Spleen (tissue), 11 donors: ENCODE measurements around the gene NBEA. TPM values are rescaled to one million over a fixed set of nuclear protein-coding genes. Genes with fewer than 3 reads are reported as not detected.
A peak's percentile ranks its signal among the peaks of the same experiment; 100 is the strongest.
"Not testable (repeated sequence)": the region's sequence is repeated elsewhere in the genome, so short reads cannot be mapped to it uniquely, and the experiment has no call there.

Experiments used
- DNase-seq: peaks from one replicate; pipeline ENCODE4 v3.0.0-alpha.2; 2020
- H3K27ac ChIP-seq, 8 donors: fragments of 200-600 bp; sonication (generic) in 7 of 8; 1 replicate in 4 of 8; 2 replicates in 4 of 8; pipeline versions ENCODE4 v1.5.0 to v1.8.0; 2016 to 2021; ENCODE audit warnings: inconsistent platforms in 4 of 8, mild to moderate bottlenecking in 4 of 8, moderate library complexity in 1 of 8
- H3K27me3 ChIP-seq, 7 donors: fragments of 200-600 bp; sonication (generic) in 6 of 7; replicated peaks in 1 of 7; 1 replicate in 4 of 7; 2 replicates in 3 of 7; pipeline versions ENCODE4 v1.5.0 to v1.8.0; 2016 to 2021; ENCODE audit warnings: inconsistent platforms in 3 of 7, mild to moderate bottlenecking in 1 of 7
- H3K36me3 ChIP-seq, 6 donors: fragments of 200-600 bp; sonication (generic) in 5 of 6; 1 replicate in 4 of 6; 2 replicates in 2 of 6; pipeline versions ENCODE4 v1.5.0 to v1.8.0; 2016 to 2021; ENCODE audit warnings: inconsistent platforms in 2 of 6
- H3K4me1 ChIP-seq, 6 donors: fragments of 200-600 bp; sonication (generic) in 5 of 6; 1 replicate in 3 of 6; 2 replicates in 3 of 6; pipeline versions ENCODE4 v1.5.0 to v1.8.0; 2016 to 2021; ENCODE audit warnings: inconsistent platforms in 3 of 6
- H3K4me3 ChIP-seq, 8 donors: fragments of 200-600 bp; sonication (generic) in 7 of 8; 1 replicate in 4 of 8; 2 replicates in 4 of 8; pipeline versions ENCODE4 v1.5.0 to v1.8.0; 2016 to 2021; ENCODE audit warnings: inconsistent platforms in 4 of 8, mild to moderate bottlenecking in 4 of 8, moderate library complexity in 2 of 8
- H3K9me3 ChIP-seq, 8 donors: fragments of 200-600 bp; sonication (generic) in 7 of 8; 1 replicate in 4 of 8; 2 replicates in 4 of 8; pipeline versions ENCODE4 v1.5.0 to v1.8.0; 2016 to 2021; ENCODE audit warnings: inconsistent platforms in 4 of 8
- POLR2A ChIP-seq, 3 donors: fragments of 450-650 bp; IDR thresholded peaks; one replicate each; pipeline ENCODE4 v1.5.1; 2017; ENCODE audit warnings: antibody characterized with exemption in 3 of 3, mild to moderate bottlenecking in 1 of 3
- POLR2AphosphoS5 ChIP-seq, 3 donors: sonication (generic); formaldehyde crosslinking; IDR thresholded peaks; one replicate each; pipeline ENCODE4 v1.5.1; 2017; ENCODE audit warnings: antibody characterized with exemption in 3 of 3
- WGBS, 5 donors: extraction: QIAGEN DNeasy Blood & Tissue Kit in 3 of 5; methylation state at CpG; one replicate each; pipeline versions ENCODE4 v1.1.5 to v1.1.7; 2013 to 2018; 5-methylcytosine and 5-hydroxymethylcytosine counted together
- intact Hi-C: fragments of 100-400 bp; cut with DNase I; formaldehyde crosslinking; loops from one replicate; pipeline ENCODE4 v1.15.0; 2023; ENCODE audit warnings: low total_unique reads
- polyA plus RNA-seq, 3 donors: library from polyadenylated mRNA; stranded (reverse); fragments of 200-250 nt; gene quantifications; one replicate each; pipeline ENCODE4 v1.2.1, GENCODE V29; 2013
- total RNA-seq, 7 donors: library from RNA; depleted of rRNA in 3 of 7; stranded (reverse); fragments of >200 nt in 3 of 7; fragmentation: NEBNext Ultra II Directional in 4 of 7; extraction: Animal tissue kit (Norgen Biotek cat#: 25700) in 4 of 7; gene quantifications; one replicate each; pipeline versions ENCODE4 v1.1.0 to v1.2.1, GENCODE V29; 2016 to 2021
- TF ChIP-seq, protein P1 (sequence below), 11 experiments: fragments of 200-600 bp in 7 of 11; fragments of 450-650 bp in 4 of 11; sonication (generic) in 4 of 11; IDR thresholded peaks in 8 of 11; conservative IDR thresholded peaks in 3 of 11; 1 replicate in 7 of 11; 2 replicates in 4 of 11; pipeline versions ENCODE4 v1.4.0 to v1.8.0; 2016 to 2021; ENCODE audit warnings: antibody characterized with exemption in 11 of 11, inconsistent platforms in 4 of 11, mild to moderate bottlenecking in 1 of 11
- donor health status: healthy with polysubstance abuse.
- donor health status: DM: no; HTN: no; CAD: no; lungs with moderate emphysema.
- donor health status: DM: no; HTN: no; CAD: no.
- donor health status: Bipolar disorder and iron deficiency.
- donor health status: healthy.
- donor health status: DM: no; HTN: no; CAD: no.
- donor health status: DM: yes; HTN: yes; CAD: no.

NBEA gene
- total and polyA plus RNA-seq, 10 donors = 1.8 to 27.7 (median 12.9) TPM

DNA sequence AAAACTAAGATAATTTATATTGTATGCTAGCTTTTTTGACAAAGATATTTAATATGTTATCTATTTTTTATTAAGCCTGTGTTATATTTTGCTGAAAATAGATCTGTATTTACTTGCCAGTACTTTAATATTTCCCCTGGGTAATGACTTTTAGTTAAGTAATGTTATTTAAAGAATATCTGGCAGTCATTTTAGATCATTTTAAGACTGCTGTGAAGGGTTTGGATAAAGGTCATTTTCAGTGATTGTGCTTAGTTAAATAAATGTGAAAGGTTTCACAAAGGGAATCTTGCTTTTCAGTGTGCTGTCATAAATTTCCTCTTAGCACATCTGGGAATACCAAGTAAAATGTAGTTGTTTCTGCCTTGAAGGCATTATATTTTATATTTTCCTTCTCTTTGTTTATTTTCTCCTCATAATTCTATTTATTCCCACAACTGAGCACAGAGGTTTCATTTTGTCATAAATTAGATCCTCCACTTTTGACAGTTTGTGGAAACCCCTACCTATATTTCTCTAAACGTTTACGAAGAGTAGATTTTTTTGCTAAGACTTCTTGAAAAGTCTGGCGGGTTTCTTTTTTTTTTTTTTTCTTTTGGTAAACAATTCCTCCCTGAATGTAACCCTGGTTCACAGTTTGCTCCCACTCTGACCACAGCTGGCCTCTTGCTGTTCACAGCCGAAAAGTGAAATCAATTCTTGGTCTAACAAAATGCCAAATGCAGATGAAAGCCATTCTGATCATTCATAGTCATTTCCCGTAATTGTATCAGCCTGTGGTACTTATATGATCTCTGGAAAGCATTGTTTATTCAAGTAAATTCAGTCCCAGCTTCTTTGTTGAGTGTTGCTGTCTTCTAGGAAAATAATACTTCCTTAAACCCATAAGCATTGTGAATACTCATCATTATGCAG, 446.6 kb downstream of the NBEA start:
- Histone ChIP-seq H3K4me3 (peak overlapping the region in 1 of 8 donors; percentile 1), H3K9me3 (peaks cover 0 to 6% (median 0%) of the 10 kb centered on the region in 8 donors), H3K27me3 (no peaks in the 10 kb centered on the region), H3K27ac (peak overlapping the region in 3 of 8 donors; percentile 19 to 29 (median 25)), H3K36me3 (no peaks in the 10 kb centered on the region), H3K4me1 (no peaks in the 10 kb centered on the region)
- DNase-seq = no peak
- TF ChIP-seq POLR2AphosphoS5 (IDR thresholded peaks at IDR 0.05) (no peak), POLR2A (IDR thresholded peaks at IDR 0.05) (no peak)
- TF ChIP-seq, protein P1, sequence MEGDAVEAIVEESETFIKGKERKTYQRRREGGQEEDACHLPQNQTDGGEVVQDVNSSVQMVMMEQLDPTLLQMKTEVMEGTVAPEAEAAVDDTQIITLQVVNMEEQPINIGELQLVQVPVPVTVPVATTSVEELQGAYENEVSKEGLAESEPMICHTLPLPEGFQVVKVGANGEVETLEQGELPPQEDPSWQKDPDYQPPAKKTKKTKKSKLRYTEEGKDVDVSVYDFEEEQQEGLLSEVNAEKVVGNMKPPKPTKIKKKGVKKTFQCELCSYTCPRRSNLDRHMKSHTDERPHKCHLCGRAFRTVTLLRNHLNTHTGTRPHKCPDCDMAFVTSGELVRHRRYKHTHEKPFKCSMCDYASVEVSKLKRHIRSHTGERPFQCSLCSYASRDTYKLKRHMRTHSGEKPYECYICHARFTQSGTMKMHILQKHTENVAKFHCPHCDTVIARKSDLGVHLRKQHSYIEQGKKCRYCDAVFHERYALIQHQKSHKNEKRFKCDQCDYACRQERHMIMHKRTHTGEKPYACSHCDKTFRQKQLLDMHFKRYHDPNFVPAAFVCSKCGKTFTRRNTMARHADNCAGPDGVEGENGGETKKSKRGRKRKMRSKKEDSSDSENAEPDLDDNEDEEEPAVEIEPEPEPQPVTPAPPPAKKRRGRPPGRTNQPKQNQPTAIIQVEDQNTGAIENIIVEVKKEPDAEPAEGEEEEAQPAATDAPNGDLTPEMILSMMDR (IDR thresholded peaks at IDR 0.05 in 8 of 11, conservative IDR thresholded peaks at IDR 0.05 in 3 of 11) = no peak
- intact Hi-C loops = no loop called here
- WGBS, 5 donors = 41 to 61% (median 53%) methylated on average over 5 of the region's 5 CpGs

DNA sequence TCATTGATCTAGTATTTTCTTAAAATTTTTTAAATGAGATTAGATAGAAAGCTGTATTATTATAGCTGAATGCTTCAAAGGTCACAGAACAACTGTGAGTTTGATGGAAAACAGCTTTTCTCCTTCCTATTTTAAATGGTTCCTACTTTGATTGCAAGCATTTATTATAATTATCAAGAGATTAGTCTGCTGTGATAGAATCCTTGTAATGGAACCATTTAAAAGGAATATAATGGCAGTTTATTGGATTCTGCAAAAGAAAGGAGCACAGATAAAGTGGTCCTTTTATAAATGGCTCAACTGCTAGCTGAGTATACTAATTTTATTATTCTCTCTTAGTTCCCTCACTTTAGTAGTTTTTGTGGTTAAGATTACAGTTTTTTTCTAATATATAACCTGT, 447.5 kb downstream of the NBEA start:
- intact Hi-C loops = no loop called here
- no peak overlapping the region for H3K4me3 ChIP-seq
- DNase-seq = no peak
- H3K36me3 ChIP-seq = no peaks in the 10 kb centered on the region
- H3K9me3 ChIP-seq = peaks cover 0 to 6% (median 0%) of the 10 kb centered on the region in 8 donors
- no peaks in the 10 kb centered on the region for H3K4me1 ChIP-seq
- H3K27me3 ChIP-seq = no peaks in the 10 kb centered on the region
- TF ChIP-seq POLR2AphosphoS5 (IDR thresholded peaks at IDR 0.05) (no peak), POLR2A (IDR thresholded peaks at IDR 0.05) (no peak)
- TF ChIP-seq, protein P1 (IDR thresholded peaks at IDR 0.05 in 8 of 11, conservative IDR thresholded peaks at IDR 0.05 in 3 of 11) = no peak
- no peak overlapping the region for H3K27ac ChIP-seq

DNA sequence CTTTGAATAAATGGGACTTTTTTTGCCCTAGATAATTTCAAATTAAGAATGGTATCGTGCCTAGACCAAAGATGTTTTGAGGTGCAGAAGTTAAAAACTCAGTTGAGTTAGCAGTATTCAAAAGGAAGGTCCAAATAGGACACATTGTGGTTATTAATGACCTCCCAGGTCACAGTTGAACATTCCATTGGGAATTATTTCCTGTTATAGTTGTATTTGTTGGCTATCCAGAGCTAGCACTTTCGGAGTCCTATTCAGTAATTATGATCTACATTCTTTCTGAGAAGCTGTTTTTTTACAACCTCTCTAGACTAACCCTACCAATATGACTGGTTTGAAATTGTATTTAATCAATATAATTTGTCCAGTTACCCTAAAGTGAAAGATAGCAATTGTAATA, 450.7 kb downstream of the NBEA start:
- Histone ChIP-seq H3K9me3 (peaks cover 0 to 2% (median 0%) of the 10 kb centered on the region in 8 donors), H3K4me3 (no peak overlapping the region), H3K4me1 (no peaks in the 10 kb centered on the region), H3K27ac (no peak overlapping the region), H3K27me3 (no peaks in the 10 kb centered on the region), H3K36me3 (no peaks in the 10 kb centered on the region)
- WGBS, 5 donors = 62 to 79% (median 70%) methylated on average over 2 of the region's 2 CpGs
- no peak for DNase-seq
- intact Hi-C loops = no loop called here
- no peak for TF ChIP-seq POLR2AphosphoS5 (IDR thresholded peaks at IDR 0.05)
- no peak for TF ChIP-seq POLR2A (IDR thresholded peaks at IDR 0.05)
- TF ChIP-seq, protein P1 (IDR thresholded peaks at IDR 0.05 in 8 of 11, conservative IDR thresholded peaks at IDR 0.05 in 3 of 11) = no peak

DNA sequence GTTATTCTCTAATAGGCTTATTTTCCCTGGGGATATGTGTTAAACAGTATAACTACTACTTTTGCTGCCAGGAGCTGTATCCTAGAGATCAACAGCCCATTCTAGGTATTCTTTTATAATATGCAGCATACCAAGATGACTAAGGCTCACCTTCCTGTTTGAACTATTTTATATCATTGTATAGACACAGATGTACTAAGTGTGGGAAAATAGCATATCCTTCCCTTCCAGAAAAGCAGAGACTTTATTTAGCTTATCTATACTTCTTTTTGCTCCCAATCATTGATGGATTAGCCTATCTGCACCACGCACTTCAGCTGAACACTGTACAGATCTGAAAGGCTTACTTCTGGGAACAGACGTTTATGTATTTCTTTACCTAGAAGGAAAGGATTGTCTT, 451.8 kb downstream of the NBEA start:
- H3K9me3 ChIP-seq = peaks cover 0 to 13% (median 7%) of the 10 kb centered on the region in 8 donors
- H3K36me3 ChIP-seq = no peaks in the 10 kb centered on the region
- no peak for DNase-seq
- 75 to 98% (median 92%) methylated on average over 2 of the region's 2 CpGs for WGBS, 5 donors
- intact Hi-C loops = no loop called here
- no peaks in the 10 kb centered on the region for H3K27me3 ChIP-seq
- H3K4me1 ChIP-seq = no peaks in the 10 kb centered on the region
- no peak overlapping the region for H3K4me3 ChIP-seq
- no peak overlapping the region for H3K27ac ChIP-seq
- no peak for TF ChIP-seq POLR2A (IDR thresholded peaks at IDR 0.05)
- TF ChIP-seq, protein P1 (IDR thresholded peaks at IDR 0.05 in 8 of 11, conservative IDR thresholded peaks at IDR 0.05 in 3 of 11) = no peak
- no peak for TF ChIP-seq POLR2AphosphoS5 (IDR thresholded peaks at IDR 0.05)

DNA sequence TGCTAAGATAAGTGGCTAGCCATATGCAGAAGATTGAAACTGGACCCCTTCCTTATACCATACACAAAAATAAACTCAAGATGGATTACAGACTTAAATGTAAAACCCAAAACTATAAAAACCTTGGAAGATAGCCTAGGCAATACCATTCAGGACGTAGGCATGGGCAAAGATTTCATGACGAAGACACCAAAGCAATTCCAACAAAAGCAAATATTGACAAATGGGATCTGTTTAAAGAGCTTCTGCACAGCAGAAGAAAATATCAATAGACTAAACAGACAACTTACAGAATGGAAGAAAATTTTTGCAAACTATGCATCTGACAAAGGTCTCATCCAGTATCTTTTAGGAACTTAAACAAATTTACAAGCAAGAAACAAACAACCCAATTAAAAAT, 466.2 kb downstream of the NBEA start:
- H3K36me3 ChIP-seq, H3K4me3 ChIP-seq, intact Hi-C loops, H3K27ac ChIP-seq, H3K4me1 ChIP-seq, DNase-seq, H3K27me3 ChIP-seq, H3K9me3 ChIP-seq: not testable (repeated sequence)
- 85 to 95% (median 90%) methylated on average over 2 of the region's 2 CpGs for WGBS, 5 donors
